Measurements from ENCODE around the gene DNAH12.

- TF ChIP-seq EZH2 (IDR thresholded peaks at IDR 0.05; ENCODE audit: insufficient read depth, poor library complexity, severe bottlenecking): no peak
- no peak for TF ChIP-seq EZH2phosphoT487 (IDR thresholded peaks at IDR 0.05; ENCODE audit: insufficient read depth, low read depth)
Observed at GRCh38 chr3:57244946-57245345, 299.2 kb downstream of the DNAH12 start.
